Measurements from ENCODE around the gene SPACA6. TPM values are rescaled to one million over a fixed set of nuclear protein-coding genes. Genes with fewer than 3 reads are reported as not detected.

Gene SPACA6
- total and polyA plus RNA-seq, 9 of the 15 experiments (the other 6 are each of a cell fraction or from before 2014, with no cell fraction given): 1.3 to 17.3 (median 6.2) TPM

GRCh38 chr19:51695088-51695487 is 2.0 kb downstream of the SPACA6 start:
- ChIA-PET POLR2A (interaction anchor here (1.1 kb wide), 1 partner anchor 105 kb away, joined by 3 read pairs; no protein-coding TSS in a partner anchor), CTCF (ENCODE audit: low intra/inter-chr PET ratio) (no interaction called here)
- Histone ChIP-seq H3K36me3 (ENCODE audit: control insufficient read depth, insufficient read depth, low read length) (peaks cover 64% of the 10 kb centered on the region), H2AFZ (ENCODE audit: low read depth, low read length) (no peak overlapping the region), H3K79me2 (ENCODE audit: control insufficient read depth, insufficient read depth, low read length) (peaks cover 40% of the 10 kb centered on the region), H3K9me1 (ENCODE audit: control insufficient read depth, insufficient read depth, low read length) (no peaks in the 10 kb centered on the region), H3K4me1 (replicated peaks in 1 of 2; ENCODE audit: control insufficient read depth in 2 of 2, insufficient read depth in 2 of 2, low read length in 2 of 2) (peaks cover 14 to 40% of the 10 kb centered on the region in 2 experiments), H3K27me3 (ENCODE audit: control insufficient read depth in 2 of 2, insufficient read depth in 2 of 2, low read length in 2 of 2) (no peaks in the 10 kb centered on the region), H3K4me2 (ENCODE audit: insufficient read depth, low read length) (no peak overlapping the region), H3K4me3 (no peak overlapping the region), H3K9me3 (replicated peaks; ENCODE audit: control insufficient read depth, insufficient read depth, low read depth, low read length) (no peaks in the 10 kb centered on the region), H4K20me1 (replicated peaks; ENCODE audit: control insufficient read depth, insufficient read depth, low read length) (no peaks in the 10 kb centered on the region), H3K9ac (ENCODE audit: insufficient read depth in 1 of 2, low read depth in 2 of 2, low read length in 2 of 2) (peak overlapping the region in 1 of 2 experiments; percentile 74; a peak in 2 of 4 replicates), H3K27ac (ENCODE audit: extremely low read depth, low read depth, low read length) (no peak overlapping the region)
- TF ChIP-seq CHD2 (IDR thresholded peaks at IDR 0.05; ENCODE audit: low read depth, low read length): no peak
- TF ChIP-seq PTBP1 (IDR thresholded peaks at IDR 0.05; ENCODE audit: low read depth, low read length): no peak
- TF ChIP-seq ESRRB (CRISPR knock-in tag; IDR thresholded peaks at IDR 0.05; ENCODE audit: borderline replicate concordance): no peak
- TF ChIP-seq POLR3G (IDR thresholded peaks at IDR 0.05; ENCODE audit: extremely low read depth, insufficient read length, insufficient replicate concordance): no peak
- TF ChIP-seq ZNF347 (CRISPR knock-in tag; IDR thresholded peaks at IDR 0.05; ENCODE audit: low read depth): no peak
- BruUV-seq (replicated peaks): no TSS peak
- WGBS (ENCODE audit: insufficient coverage, low coverage, missing lambda C conversion rate): 93% methylated on average over 9 of the region's 9 CpGs
- intact Hi-C loops (cut with micrococcal nuclease): no loop called here
- no peak for ATAC-seq
- DNase-seq (ENCODE audit: extremely low read depth in 1 of 4, low spot score in 3 of 4): no peak
- no peak for FAIRE-seq
- in situ Hi-C loops (cut with MboI): no loop called here

- Histone ChIP-seq H3K9ac (ENCODE audit: insufficient read depth in 1 of 2, low read depth in 2 of 2, low read length in 2 of 2) (no peak overlapping the region), H3K9me3 (replicated peaks; ENCODE audit: control insufficient read depth, insufficient read depth, low read depth, low read length) (no peaks in the 10 kb centered on the region), H3K9me1 (ENCODE audit: control insufficient read depth, insufficient read depth, low read length) (no peaks in the 10 kb centered on the region), H3K36me3 (ENCODE audit: control insufficient read depth, insufficient read depth, low read length) (peaks cover 71% of the 10 kb centered on the region), H3K79me2 (ENCODE audit: control insufficient read depth, insufficient read depth, low read length) (peaks cover 33% of the 10 kb centered on the region), H3K27me3 (ENCODE audit: control insufficient read depth in 2 of 2, insufficient read depth in 2 of 2, low read length in 2 of 2) (no peaks in the 10 kb centered on the region), H4K20me1 (replicated peaks; ENCODE audit: control insufficient read depth, insufficient read depth, low read length) (no peaks in the 10 kb centered on the region), H3K4me2 (ENCODE audit: insufficient read depth, low read length) (no peak overlapping the region), H2AFZ (ENCODE audit: low read depth, low read length) (no peak overlapping the region), H3K4me1 (replicated peaks in 1 of 2; ENCODE audit: control insufficient read depth in 2 of 2, insufficient read depth in 2 of 2, low read length in 2 of 2) (peaks cover 17 to 34% of the 10 kb centered on the region in 2 experiments), H3K4me3 (no peak overlapping the region), H3K27ac (ENCODE audit: extremely low read depth, low read depth, low read length) (no peak overlapping the region)
- intact Hi-C loops (cut with micrococcal nuclease): no loop called here
- TF ChIP-seq ESRRA (IDR thresholded peaks at IDR 0.05; ENCODE audit: borderline replicate concordance, low read depth) (no peak), ZNF507 (tag; conservative IDR thresholded peaks at IDR 0.05) (no peak), ZNF274 (IDR thresholded peaks at IDR 0.05; ENCODE audit: borderline replicate concordance, low read depth, low read length) (no peak)
- TF ChIP-seq, protein P1, sequence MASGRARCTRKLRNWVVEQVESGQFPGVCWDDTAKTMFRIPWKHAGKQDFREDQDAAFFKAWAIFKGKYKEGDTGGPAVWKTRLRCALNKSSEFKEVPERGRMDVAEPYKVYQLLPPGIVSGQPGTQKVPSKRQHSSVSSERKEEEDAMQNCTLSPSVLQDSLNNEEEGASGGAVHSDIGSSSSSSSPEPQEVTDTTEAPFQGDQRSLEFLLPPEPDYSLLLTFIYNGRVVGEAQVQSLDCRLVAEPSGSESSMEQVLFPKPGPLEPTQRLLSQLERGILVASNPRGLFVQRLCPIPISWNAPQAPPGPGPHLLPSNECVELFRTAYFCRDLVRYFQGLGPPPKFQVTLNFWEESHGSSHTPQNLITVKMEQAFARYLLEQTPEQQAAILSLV (tag; IDR thresholded peaks at IDR 0.05): no peak
- DNase-seq (ENCODE audit: extremely low read depth in 1 of 4, low spot score in 3 of 4) (no peak), ATAC-seq (no peak), FAIRE-seq (no peak)
- 85% methylated on average over 14 of the region's 14 CpGs for WGBS (ENCODE audit: insufficient coverage, low coverage, missing lambda C conversion rate)
- no TSS peak for BruUV-seq (replicated peaks)
- ChIA-PET POLR2A (interaction anchor here (0.6 to 1.0 kb wide), 3 partner anchors 8 to 986 kb away, joined by 3 to 5 read pairs (median 4); no protein-coding TSS in a partner anchor), CTCF (ENCODE audit: low intra/inter-chr PET ratio) (no interaction called here)
- in situ Hi-C loops (cut with MboI): no loop called here
These were observed 2.7 kb downstream of the SPACA6 start for GRCh38 chr19:51695702-51696315.
